ENCODE measurements around the gene EFNB2. TPM values are rescaled to one million over a fixed set of nuclear protein-coding genes. Genes with fewer than 3 reads are reported as not detected.

Gene EFNB2
- total and polyA plus RNA-seq, 2 of the 13 experiments (the other 11 are each of a cell fraction or from before 2014, with no cell fraction given) = 0.11 to 0.20 TPM

DNA sequence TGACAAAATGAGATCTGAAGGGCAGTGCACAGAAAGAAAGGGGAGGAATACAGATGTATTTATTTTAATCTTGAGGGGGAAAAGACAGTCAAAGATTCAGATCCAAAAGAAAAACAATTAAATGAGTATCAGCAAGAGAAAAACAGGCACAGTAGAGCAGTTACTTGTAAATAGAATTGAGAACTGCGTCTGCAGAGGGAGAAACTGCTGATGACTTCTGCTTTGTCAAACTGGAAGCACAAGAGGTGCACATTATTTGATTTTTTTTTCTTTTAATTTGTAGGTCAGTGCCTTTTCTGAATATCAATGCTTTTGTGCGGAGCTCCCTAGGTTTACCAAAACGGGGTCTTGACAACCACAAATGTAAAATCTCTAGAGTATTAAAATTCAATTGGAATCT, 37.3 kb downstream of the EFNB2 start:
- H3K27ac ChIP-seq (ENCODE audit: extremely low read length, insufficient read depth, low read length) = no peak overlapping the region
- H4K20me1 ChIP-seq (ENCODE audit: insufficient read depth, low read length) = no peaks in the 10 kb centered on the region
- no peaks in the 10 kb centered on the region for H3K27me3 ChIP-seq (ENCODE audit: control insufficient read depth in 1 of 2, insufficient read depth in 2 of 2, low read length in 2 of 2)
- intact Hi-C loops (cut with micrococcal nuclease; ENCODE audit: unreplicated experiment) = no loop called here
- WGBS (ENCODE audit: low lambda C conversion rate) = 22% methylated on average over 3 of the region's 3 CpGs
- no peak overlapping the region for H3K9ac ChIP-seq (ENCODE audit: insufficient read depth, low read depth, low read length)
- H3K4me1 ChIP-seq (ENCODE audit: insufficient read depth, low read length) = no peaks in the 10 kb centered on the region
- no peaks in the 10 kb centered on the region for H3K9me3 ChIP-seq (ENCODE audit: low read length)
- FAIRE-seq (no peak), ATAC-seq (no peak), DNase-seq (ENCODE audit: low spot score) (no peak)
- in situ Hi-C loops (cut with HindIII; ENCODE audit: extremely low pct_ligation_motif_present, low pct_unique_long_range_greater_than_20kb) = no loop called here
- H3K79me2 ChIP-seq (ENCODE audit: insufficient read depth, low read length) = no peaks in the 10 kb centered on the region
- no peak overlapping the region for H3K4me3 ChIP-seq (replicated peaks in 1 of 3; ENCODE audit: insufficient read depth in 1 of 3, low read depth in 2 of 3, low read length in 3 of 3)
- no peak overlapping the region for H2AFZ ChIP-seq (ENCODE audit: low read length)
- no TSS peak for BruUV-seq (replicated peaks)
- H3K36me3 ChIP-seq (replicated peaks in 1 of 2; ENCODE audit: control insufficient read depth in 1 of 2, insufficient read depth in 2 of 2, low read length in 2 of 2) = no peaks in the 10 kb centered on the region
- POLR2A ChIA-PET = no interaction called here
- TF ChIP-seq PRPF4 (IDR thresholded peaks at IDR 0.05; ENCODE audit: low read depth, low read length, poor library complexity, severe bottlenecking) (no peak), CEBPG (CRISPR knock-in tag; IDR thresholded peaks at IDR 0.05) (no peak)
- CTCF ChIA-PET (ENCODE audit: low intra/inter-chr PET ratio, low total read pairs) = no interaction called here
- no peak overlapping the region for H3K4me2 ChIP-seq (ENCODE audit: low read depth, low read length)

DNA sequence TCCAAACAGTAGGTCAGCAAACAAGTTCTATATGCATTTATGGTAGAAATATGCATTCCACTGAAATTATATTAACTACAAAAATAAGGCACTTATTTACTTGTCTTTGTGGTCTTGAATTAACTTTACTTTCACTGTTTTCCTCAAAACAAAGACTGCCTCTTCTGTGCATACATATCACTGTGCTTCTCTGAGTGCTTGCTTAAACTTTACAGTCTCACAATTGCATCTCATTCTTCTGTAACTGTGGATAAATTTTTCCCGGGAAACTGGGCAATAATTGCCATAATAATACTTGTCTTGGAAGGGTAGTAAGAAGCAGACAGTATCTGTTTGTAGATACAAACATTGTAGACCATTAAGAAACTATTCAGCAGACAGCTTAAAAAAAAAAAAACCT, 38.4 kb downstream of the EFNB2 start:
- Histone ChIP-seq H3K4me2 (ENCODE audit: low read depth, low read length) (no peak overlapping the region), H4K20me1 (ENCODE audit: insufficient read depth, low read length) (no peaks in the 10 kb centered on the region), H3K4me3 (replicated peaks in 1 of 3; ENCODE audit: insufficient read depth in 1 of 3, low read depth in 2 of 3, low read length in 3 of 3) (no peak overlapping the region), H3K79me2 (ENCODE audit: insufficient read depth, low read length) (no peaks in the 10 kb centered on the region), H2AFZ (ENCODE audit: low read length) (no peak overlapping the region), H3K9me3 (ENCODE audit: low read length) (no peaks in the 10 kb centered on the region), H3K4me1 (ENCODE audit: insufficient read depth, low read length) (no peaks in the 10 kb centered on the region), H3K27ac (ENCODE audit: extremely low read length, insufficient read depth, low read length) (no peak overlapping the region), H3K9ac (ENCODE audit: insufficient read depth, low read depth, low read length) (no peak overlapping the region), H3K27me3 (ENCODE audit: control insufficient read depth in 1 of 2, insufficient read depth in 2 of 2, low read length in 2 of 2) (no peaks in the 10 kb centered on the region), H3K36me3 (replicated peaks in 1 of 2; ENCODE audit: control insufficient read depth in 1 of 2, insufficient read depth in 2 of 2, low read length in 2 of 2) (no peaks in the 10 kb centered on the region)
- no peak for DNase-seq (ENCODE audit: low spot score)
- BruUV-seq (replicated peaks) = no TSS peak
- WGBS (ENCODE audit: low lambda C conversion rate) = 0% methylated on average over 1 of the region's 1 CpG
- no peak for FAIRE-seq
- ChIA-PET POLR2A (no interaction called here), CTCF (ENCODE audit: low intra/inter-chr PET ratio, low total read pairs) (no interaction called here)
- in situ Hi-C loops (cut with HindIII; ENCODE audit: extremely low pct_ligation_motif_present, low pct_unique_long_range_greater_than_20kb) = no loop called here
- intact Hi-C loops (cut with micrococcal nuclease; ENCODE audit: unreplicated experiment) = no loop called here
- ATAC-seq = no peak
- no peak for TF ChIP-seq SOX6 (IDR thresholded peaks at IDR 0.05)
- TF ChIP-seq SOX6 (CRISPR knock-in tag; IDR thresholded peaks at IDR 0.05) = no peak
- no peak for TF ChIP-seq ZNF367 (CRISPR knock-in tag; IDR thresholded peaks at IDR 0.05; ENCODE audit: borderline replicate concordance)
- no peak for TF ChIP-seq ZMAT3 (CRISPR knock-in tag; conservative IDR thresholded peaks at IDR 0.05)
- TF ChIP-seq NR3C1 (CRISPR knock-in tag; IDR thresholded peaks at IDR 0.05) = no peak
- no peak for TF ChIP-seq ZNF780A (CRISPR knock-in tag; IDR thresholded peaks at IDR 0.05)
- TF ChIP-seq GTF3A (CRISPR knock-in tag; conservative IDR thresholded peaks at IDR 0.05) = no peak
- TF ChIP-seq KDM6A (CRISPR knock-in tag; IDR thresholded peaks at IDR 0.05; ENCODE audit: low read depth) = no peak
- TF ChIP-seq, protein P1, sequence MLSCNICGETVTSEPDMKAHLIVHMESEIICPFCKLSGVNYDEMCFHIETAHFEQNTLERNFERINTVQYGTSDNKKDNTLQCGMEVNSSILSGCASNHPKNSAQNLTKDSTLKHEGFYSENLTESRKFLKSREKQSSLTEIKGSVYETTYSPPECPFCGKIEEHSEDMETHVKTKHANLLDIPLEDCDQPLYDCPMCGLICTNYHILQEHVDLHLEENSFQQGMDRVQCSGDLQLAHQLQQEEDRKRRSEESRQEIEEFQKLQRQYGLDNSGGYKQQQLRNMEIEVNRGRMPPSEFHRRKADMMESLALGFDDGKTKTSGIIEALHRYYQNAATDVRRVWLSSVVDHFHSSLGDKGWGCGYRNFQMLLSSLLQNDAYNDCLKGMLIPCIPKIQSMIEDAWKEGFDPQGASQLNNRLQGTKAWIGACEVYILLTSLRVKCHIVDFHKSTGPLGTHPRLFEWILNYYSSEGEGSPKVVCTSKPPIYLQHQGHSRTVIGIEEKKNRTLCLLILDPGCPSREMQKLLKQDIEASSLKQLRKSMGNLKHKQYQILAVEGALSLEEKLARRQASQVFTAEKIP (CRISPR knock-in tag; IDR thresholded peaks at IDR 0.05; ENCODE audit: borderline replicate concordance) = no peak
- TF ChIP-seq, protein P2, sequence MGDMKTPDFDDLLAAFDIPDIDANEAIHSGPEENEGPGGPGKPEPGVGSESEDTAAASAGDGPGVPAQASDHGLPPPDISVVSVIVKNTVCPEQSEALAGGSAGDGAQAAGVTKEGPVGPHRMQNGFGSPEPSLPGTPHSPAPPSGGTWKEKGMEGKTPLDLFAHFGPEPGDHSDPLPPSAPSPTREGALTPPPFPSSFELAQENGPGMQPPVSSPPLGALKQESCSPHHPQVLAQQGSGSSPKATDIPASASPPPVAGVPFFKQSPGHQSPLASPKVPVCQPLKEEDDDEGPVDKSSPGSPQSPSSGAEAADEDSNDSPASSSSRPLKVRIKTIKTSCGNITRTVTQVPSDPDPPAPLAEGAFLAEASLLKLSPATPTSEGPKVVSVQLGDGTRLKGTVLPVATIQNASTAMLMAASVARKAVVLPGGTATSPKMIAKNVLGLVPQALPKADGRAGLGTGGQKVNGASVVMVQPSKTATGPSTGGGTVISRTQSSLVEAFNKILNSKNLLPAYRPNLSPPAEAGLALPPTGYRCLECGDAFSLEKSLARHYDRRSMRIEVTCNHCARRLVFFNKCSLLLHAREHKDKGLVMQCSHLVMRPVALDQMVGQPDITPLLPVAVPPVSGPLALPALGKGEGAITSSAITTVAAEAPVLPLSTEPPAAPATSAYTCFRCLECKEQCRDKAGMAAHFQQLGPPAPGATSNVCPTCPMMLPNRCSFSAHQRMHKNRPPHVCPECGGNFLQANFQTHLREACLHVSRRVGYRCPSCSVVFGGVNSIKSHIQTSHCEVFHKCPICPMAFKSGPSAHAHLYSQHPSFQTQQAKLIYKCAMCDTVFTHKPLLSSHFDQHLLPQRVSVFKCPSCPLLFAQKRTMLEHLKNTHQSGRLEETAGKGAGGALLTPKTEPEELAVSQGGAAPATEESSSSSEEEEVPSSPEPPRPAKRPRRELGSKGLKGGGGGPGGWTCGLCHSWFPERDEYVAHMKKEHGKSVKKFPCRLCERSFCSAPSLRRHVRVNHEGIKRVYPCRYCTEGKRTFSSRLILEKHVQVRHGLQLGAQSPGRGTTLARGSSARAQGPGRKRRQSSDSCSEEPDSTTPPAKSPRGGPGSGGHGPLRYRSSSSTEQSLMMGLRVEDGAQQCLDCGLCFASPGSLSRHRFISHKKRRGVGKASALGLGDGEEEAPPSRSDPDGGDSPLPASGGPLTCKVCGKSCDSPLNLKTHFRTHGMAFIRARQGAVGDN (CRISPR knock-in tag; IDR thresholded peaks at IDR 0.05) = no peak
- no peak for TF ChIP-seq SMAD9 (CRISPR knock-in tag; IDR thresholded peaks at IDR 0.05)
- TF ChIP-seq, protein P3, sequence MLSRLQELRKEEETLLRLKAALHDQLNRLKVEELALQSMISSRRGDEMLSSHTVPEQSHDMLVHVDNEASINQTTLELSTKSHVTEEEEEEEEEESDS (CRISPR knock-in tag; IDR thresholded peaks at IDR 0.05; ENCODE audit: borderline replicate concordance) = no peak
- no peak for TF ChIP-seq PAF1 (CRISPR knock-in tag; IDR thresholded peaks at IDR 0.05)
